K562 (cell line): ENCODE results near the gene ARHGEF40. TPM values are rescaled to one million over a fixed set of nuclear protein-coding genes. Genes with fewer than 3 reads are reported as not detected.

Experiments
- CREB3 ChIP-seq: fragments of 450-650 bp; conservative IDR thresholded peaks from 2 replicates; pipeline ENCODE4 v1.6.1; 2016; ENCODE audit warnings: missing genetic modification characterization, low read depth, mild to moderate bottlenecking, missing compliant biosample characterization, moderate library complexity
- CSDE1 ChIP-seq, 2 experiments: fragments of 450-650 bp; IDR thresholded peaks; 2 replicates each; pipeline ENCODE4 v1.6.1; 2016; ENCODE audit warnings: mild to moderate bottlenecking in 1 of 2
- CTCF ChIP-seq, 3 experiments: IDR thresholded peaks in 2 of 3; conservative IDR thresholded peaks in 1 of 3; 2 replicates each; pipeline ENCODE4 v1.5.1; 2011 to 2012; ENCODE audit warnings: low read length in 3 of 3, mild to moderate bottlenecking in 3 of 3, control low read depth in 2 of 3, improper control_type of control experiment in 1 of 3, inconsistent platforms in 1 of 3, low read depth in 1 of 3, mixed read lengths in 1 of 3, moderate library complexity in 1 of 3; ENCODE audit not compliant: insufficient read depth in 2 of 3
- DPF2 ChIP-seq: fragments of 450-650 bp; IDR thresholded peaks from 2 replicates; pipeline ENCODE4 v1.6.1; 2016
- MAZ ChIP-seq, 2 experiments: fragments of 450-650 bp in 1 of 2; sonication (generic) in 1 of 2; formaldehyde crosslinking; IDR thresholded peaks in 1 of 2; conservative IDR thresholded peaks in 1 of 2; 2 replicates each; pipeline versions ENCODE4 v1.4.0 to v1.5.0; 2020; ENCODE audit warnings: mild to moderate bottlenecking in 1 of 2, missing genetic modification reagents in 1 of 2
- MCM7 ChIP-seq, 2 experiments: fragments of 450-650 bp; IDR thresholded peaks; 2 replicates each; pipeline ENCODE4 v1.6.1; 2016 to 2018
- NR2C1 ChIP-seq, 2 experiments: fragments of 450-650 bp; IDR thresholded peaks; 2 replicates each; pipeline ENCODE4 v1.6.1; 2017; ENCODE audit warnings: mild to moderate bottlenecking in 2 of 2, antibody characterized with exemption in 1 of 2, inconsistent platforms in 1 of 2, missing compliant biosample characterization in 1 of 2, missing genetic modification characterization in 1 of 2
- NR2C2 ChIP-seq, 2 experiments: fragments of 200-800 bp in 1 of 2; sonication (Bioruptor generic) in 1 of 2; sonication (generic) in 1 of 2; formaldehyde crosslinking in 1 of 2; IDR thresholded peaks; 2 replicates each; pipeline versions ENCODE4 v1.6.1 to v1.8.0; 2016 to 2022; ENCODE audit warnings: mild to moderate bottlenecking in 1 of 2, missing compliant biosample characterization in 1 of 2, missing genetic modification characterization in 1 of 2, missing genetic modification reagents in 1 of 2
- POLR2G ChIP-seq: fragments of 200-400 bp; formaldehyde crosslinking; IDR thresholded peaks from 2 replicates; pipeline ENCODE4 v1.6.1; 2017; ENCODE audit warnings: low read depth, mild to moderate bottlenecking, antibody characterized with exemption, low read length, moderate library complexity
- RB1 ChIP-seq: fragments of 450-650 bp; IDR thresholded peaks from 2 replicates; pipeline ENCODE4 v1.6.1; 2017; ENCODE audit warnings: low read depth, mild to moderate bottlenecking
- RBBP5 ChIP-seq: fragments of 200-600 bp; sonication (generic); IDR thresholded peaks from 2 replicates; pipeline ENCODE4 v1.6.1; 2012; ENCODE audit warnings: borderline replicate concordance, mild to moderate bottlenecking, low read length, control low read depth, inconsistent platforms; ENCODE audit not compliant: insufficient read depth, poor library complexity, severe bottlenecking
- RBFOX2 ChIP-seq: fragments of 200-400 bp; formaldehyde crosslinking; IDR thresholded peaks from 2 replicates; pipeline ENCODE4 v1.6.1; 2017; ENCODE audit warnings: low read depth, mild to moderate bottlenecking, low read length, moderate library complexity
- RFX1 ChIP-seq: fragments of 450-650 bp; IDR thresholded peaks from 2 replicates; pipeline ENCODE4 v1.6.1; 2016; ENCODE audit warnings: mild to moderate bottlenecking, moderate library complexity
- SREBF1 ChIP-seq: fragments of 150-350 bp; IDR thresholded peaks from 2 replicates; pipeline ENCODE4 v1.6.1; 2014; ENCODE audit warnings: antibody characterized with exemption, low read depth, low read length, borderline replicate concordance
- TAF1 ChIP-seq: IDR thresholded peaks from 2 replicates; pipeline ENCODE4 v1.6.1; 2011; ENCODE audit warnings: mild to moderate bottlenecking, low read length, moderate library complexity; ENCODE audit not compliant: insufficient read depth, control insufficient read depth, severe bottlenecking; ENCODE audit errors: extremely low read depth
- TEAD2 ChIP-seq: fragments of 450-650 bp; IDR thresholded peaks from 2 replicates; pipeline ENCODE4 v1.6.1; 2016; ENCODE audit warnings: missing genetic modification characterization, control low read depth, missing compliant biosample characterization
- VEZF1 ChIP-seq: fragments of 200-800 bp; sonication (Bioruptor generic); IDR thresholded peaks from 2 replicates; pipeline ENCODE4 v1.6.1; 2017; ENCODE audit warnings: missing genetic modification characterization, missing compliant biosample characterization
- ZBED1 ChIP-seq: IDR thresholded peaks from 2 replicates; pipeline ENCODE4 v1.6.1; 2014
- ZNF146 ChIP-seq: IDR thresholded peaks from one replicate; pipeline ENCODE4 v1.6.1; 2018; ENCODE audit warnings: missing compliant biosample characterization; ENCODE audit not compliant: unreplicated experiment
- ZNF165 ChIP-seq: fragments of 250-450 bp; sonication (Bioruptor Pico); IDR thresholded peaks from 2 replicates; pipeline ENCODE4 v1.4.0; 2020; ENCODE audit warnings: borderline replicate concordance
- ZNF282 ChIP-seq: sonication (generic); formaldehyde crosslinking; IDR thresholded peaks from 2 replicates; pipeline ENCODE4 v1.8.1; 2023; ENCODE audit warnings: missing genetic modification reagents
- ZNF316 ChIP-seq: fragments of 450-650 bp; IDR thresholded peaks from 2 replicates; pipeline ENCODE4 v1.6.1; 2016
- ZNF551 ChIP-seq: fragments of 250-450 bp; sonication (Bioruptor Pico); IDR thresholded peaks from 2 replicates; pipeline ENCODE4 v1.5.0; 2021; ENCODE audit warnings: mild to moderate bottlenecking, moderate library complexity
- ZNF584 ChIP-seq: fragments of 200-800 bp; sonication (Bioruptor generic); IDR thresholded peaks from 2 replicates; pipeline ENCODE4 v1.6.1; 2016; ENCODE audit warnings: low read depth, mild to moderate bottlenecking, missing genetic modification characterization, missing compliant biosample characterization
- polyA plus RNA-seq, 8 experiments: library from polyadenylated mRNA; depleted of rRNA in 4 of 8; stranded (reverse) in 5 of 8; unstranded in 3 of 8; fragments of >200 nt; fragmentation: Nextera tagmentation in 2 of 8; fragmentation: Illumina TruSeq in 1 of 8; extraction: Ambion mirVana in 2 of 8; extraction: Trizol in 1 of 8; gene quantifications; 2 replicates each; pipeline versions ENCODE4 v1.2.1 to v1.2.3, GENCODE V29; 2011 to 2014; ENCODE audit warnings: inconsistent platforms in 1 of 8, missing spikeins in 1 of 8
- total RNA-seq, 7 experiments: library from RNA; depleted of rRNA in 6 of 7; stranded (reverse); fragments of >200 nt in 6 of 7; fragmentation: Illumina TruSeq in 2 of 7; extraction: Trizol in 2 of 7; gene quantifications; 2 replicates each; pipeline versions ENCODE4 v1.2.1 to v1.2.3, GENCODE V29; 2011 to 2021; ENCODE audit warnings: low replicate concordance in 1 of 7

Gene ARHGEF40
- total and polyA plus RNA-seq, 9 of the 15 experiments (the other 6 are each of a cell fraction or from before 2014, with no cell fraction given), result 0.42 to 6.3 (median 3.8) TPM

- no peak for TF ChIP-seq ZNF551 (CRISPR knock-in tag)
- peak; percentile 92 for TF ChIP-seq VEZF1
- no peak for TF ChIP-seq SREBF1
- TF ChIP-seq CREB3 (tag), result no peak
- peak in 1 of 3 experiments; percentile 13; a peak in 1 of 6 replicates for TF ChIP-seq CTCF (IDR thresholded peaks at IDR 0.05 in 2 of 3, conservative IDR thresholded peaks at IDR 0.05 in 1 of 3; ENCODE audit: insufficient read depth in 2 of 3, low read depth in 1 of 3, low read length in 3 of 3)
- TF ChIP-seq RB1, result no peak
- peak; percentile 48; the same call in 1 of the 2 replicates for TF ChIP-seq NR2C1 (IDR thresholded peaks at IDR 0.05)
- peak; percentile 59 for TF ChIP-seq NR2C1 (tag; IDR thresholded peaks at IDR 0.05)
- TF ChIP-seq POLR2G, result peak; percentile 65
- TF ChIP-seq RFX1, result no peak
- no peak for TF ChIP-seq ZNF316
- no peak for TF ChIP-seq ZBED1
- TF ChIP-seq DPF2, result no peak
- TF ChIP-seq ZNF146 (CRISPR knock-in tag), result no peak
- 0 out of 2 replicates have a peak, but pooled peaks have one; percentile 28 for TF ChIP-seq TEAD2
- TF ChIP-seq RBFOX2, result peak; percentile 31; the same call in 1 of the 2 replicates
- TF ChIP-seq ZNF165, result no peak
- no peak for TF ChIP-seq ZNF584
- TF ChIP-seq TAF1, result no peak
- TF ChIP-seq RBBP5, result no peak
- TF ChIP-seq CSDE1 (IDR thresholded peaks at IDR 0.05), result no peak
- TF ChIP-seq NR2C2 (CRISPR knock-in tag; IDR thresholded peaks at IDR 0.05), result no peak
- peak; percentile 81 for TF ChIP-seq NR2C2 (tag; IDR thresholded peaks at IDR 0.05)
- TF ChIP-seq MCM7 (IDR thresholded peaks at IDR 0.05), result no peak
- TF ChIP-seq MAZ (CRISPR knock-in tag; conservative IDR thresholded peaks at IDR 0.05 in 1 of 2, IDR thresholded peaks at IDR 0.05 in 1 of 2), result no peak
- TF ChIP-seq ZNF282 (CRISPR knock-in tag), result no peak
Observed at GRCh38 chr14:21098076-21098891, 28.2 kb downstream of the ARHGEF40 start, which contains the start of gene ZNF219 (continued).
